IMR-90 (cell line): ENCODE measurements around the gene LAMTOR4. TPM values are rescaled to one million over a fixed set of nuclear protein-coding genes. Genes with fewer than 3 reads are reported as not detected.

Experiments used
- ATAC-seq: fragments of 200-7000 bp; cut with Tn5 transposase; 2 replicates; pipeline ENCODE4 v1.9.1; 2020; ENCODE audit warnings: low read depth, mild to moderate bottlenecking, moderate library complexity
- BruUV-seq: library from RNA; stranded (reverse); fragments of 400-500 nt; replicated peaks from 2 replicates; lab custom pipeline; 2021; lab: Mats Ljungman, UMichigan
- CTCF ChIA-PET: fragments of 300-600 bp; formaldehyde crosslinking; extraction: SDS; loops from one replicate; lab custom pipeline; 2021; ENCODE audit warnings: antibody characterized with exemption; lab: Yijun Ruan, JAX
- POLR2A ChIA-PET: fragments of 300-600 bp; sonication (Branson Sonifier 250); formaldehyde crosslinking; loops from one replicate; lab custom pipeline; 2022; ENCODE audit warnings: antibody characterized with exemption; ENCODE audit not compliant: unreplicated experiment; lab: Charles Lee
- DNase-seq: peaks from one replicate; pipeline ENCODE4 v3.0.0; 2013
- H2AFZ ChIP-seq: replicated peaks from 2 replicates; pipeline ENCODE3; 2013; ENCODE audit warnings: low read length, mild to moderate bottlenecking; ENCODE audit not compliant: poor library complexity
- H2AK5ac ChIP-seq: 2 replicates; pipeline ENCODE4 v1.6.1; 2013; ENCODE audit warnings: low read depth, low read length, inconsistent platforms
- H2AK9ac ChIP-seq: replicated peaks from 2 replicates; pipeline ENCODE3; 2013; ENCODE audit warnings: mild to moderate bottlenecking, low read depth, low read length, moderate library complexity; ENCODE audit not compliant: poor library complexity
- H2BK120ac ChIP-seq: 2 replicates; pipeline ENCODE4 v1.6.1; 2013; ENCODE audit warnings: low read depth, low read length, inconsistent platforms
- H2BK15ac ChIP-seq: 3 replicates; pipeline ENCODE4 v1.6.1; 2013; ENCODE audit warnings: low read depth, low read length, inconsistent platforms
- H2BK20ac ChIP-seq: 2 replicates; pipeline ENCODE4 v1.6.1; 2013; ENCODE audit warnings: low read depth, mild to moderate bottlenecking, inconsistent platforms, low read length, moderate library complexity
- H2BK5ac ChIP-seq: 2 replicates; pipeline ENCODE4 v1.6.1; 2013; ENCODE audit warnings: mild to moderate bottlenecking, low read depth, low read length, inconsistent platforms; ENCODE audit not compliant: poor library complexity, severe bottlenecking
- H3K14ac ChIP-seq: replicated peaks from 2 replicates; pipeline ENCODE4 v1.6.1; 2013; ENCODE audit warnings: low read depth, low read length, inconsistent platforms
- H3K18ac ChIP-seq: 2 replicates; pipeline ENCODE4 v1.6.1; 2013; ENCODE audit warnings: low read depth, low read length, control low read depth
- H3K23ac ChIP-seq: 2 replicates; pipeline ENCODE4 v1.6.1; 2013; ENCODE audit warnings: low read depth, low read length, inconsistent platforms
- H3K27ac ChIP-seq: 2 replicates; pipeline ENCODE4 v1.5.1; 2013; ENCODE audit warnings: mild to moderate bottlenecking, control low read depth, low read length; ENCODE audit not compliant: insufficient read depth
- H3K27me3 ChIP-seq: 2 replicates; pipeline ENCODE4 v1.6.1; 2013; ENCODE audit warnings: low read length; ENCODE audit not compliant: control insufficient read depth, insufficient read depth
- H3K36me3 ChIP-seq: 2 replicates; pipeline ENCODE4 v1.6.1; 2013; ENCODE audit warnings: low read length, mixed read lengths; ENCODE audit not compliant: control insufficient read depth, insufficient read depth
- H3K4ac ChIP-seq: 2 replicates; pipeline ENCODE4 v1.6.1; 2013; ENCODE audit warnings: low read depth, low read length, inconsistent platforms
- H3K4me1 ChIP-seq: 2 replicates; pipeline ENCODE4 v1.6.1; 2013; ENCODE audit warnings: low read length, mixed read lengths; ENCODE audit not compliant: control insufficient read depth, insufficient read depth
- H3K4me2 ChIP-seq: 2 replicates; pipeline ENCODE4 v1.6.1; 2013; ENCODE audit warnings: low read depth, mild to moderate bottlenecking, control low read depth, low read length, moderate library complexity
- H3K4me3 ChIP-seq: 2 replicates; pipeline ENCODE4 v1.5.1; 2013; ENCODE audit warnings: low read depth, mild to moderate bottlenecking, control low read depth, low read length, moderate library complexity; ENCODE audit not compliant: insufficient read depth
- H3K56ac ChIP-seq: 2 replicates; pipeline ENCODE4 v1.6.1; 2013; ENCODE audit warnings: low read length, inconsistent platforms; ENCODE audit not compliant: insufficient read depth; ENCODE audit errors: extremely low read depth
- H3K79me1 ChIP-seq, 2 experiments: 2 replicates each; pipeline ENCODE4 v1.6.1; 2013; ENCODE audit warnings: low read length in 2 of 2, inconsistent platforms in 1 of 2, low read depth in 1 of 2
- H3K9ac ChIP-seq: 2 replicates; pipeline ENCODE4 v1.6.1; 2013; ENCODE audit warnings: low read depth, low read length, control low read depth
- H3K9me1 ChIP-seq: 2 replicates; pipeline ENCODE4 v1.6.1; 2013; ENCODE audit warnings: low read length, inconsistent platforms; ENCODE audit not compliant: insufficient read depth
- H3K9me3 ChIP-seq: 2 replicates; pipeline ENCODE4 v1.6.1; 2013; ENCODE audit warnings: low read length; ENCODE audit not compliant: control insufficient read depth, insufficient read depth
- H4K20me1 ChIP-seq: 2 replicates; pipeline ENCODE4 v1.6.1; 2013; ENCODE audit warnings: low read length, inconsistent platforms; ENCODE audit not compliant: insufficient read depth
- H4K5ac ChIP-seq: 2 replicates; pipeline ENCODE4 v1.6.1; 2013; ENCODE audit warnings: mild to moderate bottlenecking, low read depth, low read length, control low read depth
- H4K8ac ChIP-seq, 2 experiments: 2 replicates each; pipeline ENCODE4 v1.6.1; 2013; ENCODE audit warnings: low read depth in 2 of 2, low read length in 2 of 2, control low read depth in 1 of 2, inconsistent platforms in 1 of 2
- H4K91ac ChIP-seq: 2 replicates; pipeline ENCODE4 v1.6.1; 2013; ENCODE audit warnings: low read depth, low read length, inconsistent platforms; ENCODE audit not compliant: insufficient read depth
- BHLHE40 ChIP-seq: fragments of 150-350 bp; IDR thresholded peaks from 2 replicates; pipeline ENCODE4 v1.6.1; 2016; ENCODE audit warnings: mild to moderate bottlenecking, low read depth, low read length
- CEBPB ChIP-seq: IDR thresholded peaks from 2 replicates; pipeline ENCODE4 v1.6.1; 2012; ENCODE audit warnings: low read depth, low read length, improper control_type of control experiment
- CTCF ChIP-seq: conservative IDR thresholded peaks from 2 replicates; pipeline ENCODE4 v1.5.1; 2012; ENCODE audit warnings: mild to moderate bottlenecking, low read depth, low read length, improper control_type of control experiment
- ELK1 ChIP-seq: fragments of 150-350 bp; IDR thresholded peaks from 2 replicates; pipeline ENCODE4 v1.6.1; 2016; ENCODE audit warnings: low read depth, mild to moderate bottlenecking, low read length, moderate library complexity, borderline replicate concordance
- FOS ChIP-seq: fragments of 150-350 bp; IDR thresholded peaks from 2 replicates; pipeline ENCODE4 v1.6.1; 2016; ENCODE audit warnings: low read depth, low read length
- MAFK ChIP-seq: IDR thresholded peaks from 2 replicates; pipeline ENCODE4 v1.6.1; 2012; ENCODE audit warnings: low read depth, low read length, improper control_type of control experiment
- MAZ ChIP-seq: IDR thresholded peaks from 2 replicates; pipeline ENCODE4 v1.6.1; 2012; ENCODE audit warnings: low read depth, mild to moderate bottlenecking, low read length, improper control_type of control experiment, moderate library complexity, borderline replicate concordance
- MXI1 ChIP-seq: IDR thresholded peaks from 2 replicates; pipeline ENCODE4 v1.6.1; 2012; ENCODE audit warnings: low read depth, mild to moderate bottlenecking, low read length, moderate library complexity, borderline replicate concordance
- NFE2L2 ChIP-seq: fragments of 150-350 bp; IDR thresholded peaks from 2 replicates; pipeline ENCODE4 v1.6.1; 2016; ENCODE audit warnings: low read depth, mild to moderate bottlenecking, low read length
- POLR2A ChIP-seq: IDR thresholded peaks from 2 replicates; pipeline ENCODE4 v1.6.1; 2012; ENCODE audit warnings: mild to moderate bottlenecking, low read depth, low read length
- RAD21 ChIP-seq: IDR thresholded peaks from 2 replicates; pipeline ENCODE4 v1.6.1; 2012; ENCODE audit warnings: low read length, improper control_type of control experiment
- RCOR1 ChIP-seq: IDR thresholded peaks from 2 replicates; pipeline ENCODE4 v1.6.1; 2012; ENCODE audit warnings: mild to moderate bottlenecking, low read length, improper control_type of control experiment; ENCODE audit not compliant: insufficient replicate concordance
- RFX5 ChIP-seq: IDR thresholded peaks from 2 replicates; pipeline ENCODE4 v1.8.0; 2012; ENCODE audit warnings: low read depth, mild to moderate bottlenecking, low read length, moderate library complexity
- SMC3 ChIP-seq: fragments of 150-350 bp; IDR thresholded peaks from 2 replicates; pipeline ENCODE4 v1.6.1; 2016; ENCODE audit warnings: low read depth, mild to moderate bottlenecking, antibody characterized with exemption, low read length, moderate library complexity
- WGBS, 2 experiments: methylation state at CpG; one replicate each; pipeline versions ENCODE4 v1.1.5 to v1.1.7; 2013; ENCODE audit warnings: missing lambda C conversion rate in 2 of 2; ENCODE audit not compliant: insufficient read length in 1 of 2; ENCODE audit errors: extremely low coverage in 2 of 2; 5-methylcytosine and 5-hydroxymethylcytosine counted together
- dilution Hi-C: fragments of 300-500 bp; cut with HindIII; formaldehyde crosslinking; loops from one replicate; pipeline ENCODE4 v1.14.3; 2018; ENCODE audit warnings: low sequenced_read_pairs; ENCODE audit not compliant: unreplicated experiment
- in situ Hi-C: fragments of 300-500 bp; cut with MboI; formaldehyde crosslinking; loops from 3 replicates; pipeline ENCODE4 v1.14.3; 2019; ENCODE audit warnings: low sequenced_read_pairs, inconsistent platforms, mixed read lengths
- intact Hi-C: fragments of 100-400 bp; cut with micrococcal nuclease; formaldehyde crosslinking; loops from 2 replicates; pipeline ENCODE4 v1.10.0; 2022
- polyA plus RNA-seq, 3 experiments: library from polyadenylated mRNA; depleted of rRNA; stranded (reverse); fragments of >200 nt; gene quantifications; 2 replicates each; pipeline ENCODE4 v1.2.3, GENCODE V29; 2012; ENCODE audit warnings: low replicate concordance in 1 of 3
- total RNA-seq: library from RNA; depleted of rRNA; stranded (reverse); fragments of >200 nt; gene quantifications from 2 replicates; pipeline ENCODE4 v1.2.3, GENCODE V29; 2012

The LAMTOR4 gene
- total and polyA plus RNA-seq, 2 of the 4 experiments (the other 2 are of a cell fraction) = 134 to 268 TPM

GRCh38 chr7:100147278-100147677 is 1.4 kb upstream of the LAMTOR4 start:
- Histone ChIP-seq H2BK5ac (no peak overlapping the region), H3K18ac (no peak overlapping the region), H4K20me1 (no peaks in the 10 kb centered on the region), H3K4me3 (no peak overlapping the region), H3K27me3 (no peaks in the 10 kb centered on the region), H3K14ac (no peak overlapping the region), H3K36me3 (peaks cover 4% of the 10 kb centered on the region; the same call in 1 of the 2 replicates), H3K23ac (no peak overlapping the region), H2BK120ac (no peak overlapping the region), H3K9me3 (no peaks in the 10 kb centered on the region), H3K56ac (no peak overlapping the region), H2AK9ac (no peak overlapping the region), H3K4me2 (no peak overlapping the region), H2AFZ (no peak overlapping the region), H3K27ac (no peak overlapping the region), H3K9me1 (no peaks in the 10 kb centered on the region), H3K79me1 (peaks cover 13 to 28% of the 10 kb centered on the region in 2 experiments; a peak in 3 of 4 replicates), H2BK15ac (no peak overlapping the region), H3K9ac (no peak overlapping the region), H4K8ac (no peak overlapping the region), H2BK20ac (no peak overlapping the region), H4K5ac (no peak overlapping the region), H3K4me1 (0 out of 2 replicates have a peak, but pooled peaks cover 2% of the 10 kb centered on the region), H3K4ac (no peak overlapping the region), H4K91ac (no peak overlapping the region), H2AK5ac (no peak overlapping the region)
- DNase-seq (no peak), ATAC-seq (no peak)
- ChIA-PET POLR2A (interaction anchor here (0.7 kb wide), 2 partner anchors 12 to 456 kb away, joined by 4 to 5 read pairs; no protein-coding TSS in a partner anchor), CTCF (interaction anchor here (0.8 kb wide), 1 partner anchor 16 kb away, joined by 6 read pairs; no protein-coding TSS in a partner anchor)
- in situ Hi-C loops = no loop called here
- dilution Hi-C loops = no loop called here
- intact Hi-C loops = no loop called here
- WGBS, 2 experiments = no CpG with 5 or more reads among the region's 2 CpGs
- no TSS peak for BruUV-seq
- TF ChIP-seq FOS (no peak), MAZ (no peak), RFX5 (no peak), RCOR1 (no peak), BHLHE40 (no peak), POLR2A (no peak), RAD21 (no peak), MXI1 (no peak), MAFK (no peak), NFE2L2 (no peak), ELK1 (no peak), SMC3 (no peak), CEBPB (no peak), CTCF (no peak)
